Fibroblast of villous mesenchyme (primary cell): ENCODE measurements around the gene OR13G1. TPM values are rescaled to one million over a fixed set of nuclear protein-coding genes. Genes with fewer than 3 reads are reported as not detected.

Source experiments
- DNase-seq: peaks from one replicate; pipeline ENCODE4 v3.0.0-alpha.2; 2010; ENCODE audit warnings: low read depth
- H3K4me3 ChIP-seq: 2 replicates; pipeline ENCODE4 v1.5.1; 2011; ENCODE audit warnings: low read depth, mild to moderate bottlenecking, low read length
- CTCF ChIP-seq: IDR thresholded peaks from 2 replicates; pipeline ENCODE4 v1.5.1; 2012; ENCODE audit warnings: low read depth, mild to moderate bottlenecking, low read length; ENCODE audit not compliant: insufficient read depth
- total RNA-seq: library from RNA; depleted of rRNA; stranded (reverse); fragments of >200 nt; gene quantifications from 2 replicates; pipeline ENCODE4 v1.2.3, GENCODE V29; 2012

The OR13G1 gene
- total RNA-seq, 1 donor, result not detected

DNA sequence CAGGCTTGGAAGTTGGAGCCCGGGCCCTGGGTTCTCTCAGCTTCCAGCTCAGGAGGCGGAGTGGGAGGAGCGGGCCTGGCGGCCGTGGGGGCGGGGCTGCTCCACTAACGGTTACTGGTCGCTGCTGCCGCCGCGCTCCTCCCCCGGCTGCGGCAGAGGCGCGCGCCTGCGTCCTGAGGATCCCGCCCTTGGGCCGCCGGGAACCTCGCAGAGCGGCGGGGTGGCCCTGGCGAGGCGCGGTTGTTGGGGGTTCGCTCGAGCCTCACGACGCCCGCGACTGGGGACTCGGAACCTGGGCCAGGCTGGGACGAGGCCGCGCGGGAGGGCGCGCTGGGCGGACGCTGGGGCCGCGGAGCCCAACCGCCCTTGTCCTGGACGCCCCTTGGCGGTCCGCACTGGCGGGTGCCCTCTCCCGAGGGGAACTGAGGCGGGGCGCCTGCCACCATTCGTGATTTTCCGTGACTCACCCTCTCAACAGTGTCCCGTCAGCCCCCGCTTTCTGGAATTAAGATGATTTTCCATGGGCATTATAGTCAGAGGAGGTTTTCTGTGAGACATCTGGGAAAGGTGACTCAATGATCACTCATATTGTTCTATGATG, 40.1 kb downstream of the OR13G1 start:
- peak; percentile 10 for DNase-seq
- no peak for TF ChIP-seq CTCF
- H3K4me3 ChIP-seq, result peak overlapping the region; percentile 3

- no peak for DNase-seq
- H3K4me3 ChIP-seq, result no peak overlapping the region
- no peak for TF ChIP-seq CTCF
These were observed 40.8 kb downstream of the OR13G1 start for GRCh38 chr1:247638781-247639180.

- no peak for TF ChIP-seq CTCF
- no peak for DNase-seq
- H3K4me3 ChIP-seq, result no peak overlapping the region
These were observed 41.5 kb downstream of the OR13G1 start for GRCh38 chr1:247638011-247638410.

DNA sequence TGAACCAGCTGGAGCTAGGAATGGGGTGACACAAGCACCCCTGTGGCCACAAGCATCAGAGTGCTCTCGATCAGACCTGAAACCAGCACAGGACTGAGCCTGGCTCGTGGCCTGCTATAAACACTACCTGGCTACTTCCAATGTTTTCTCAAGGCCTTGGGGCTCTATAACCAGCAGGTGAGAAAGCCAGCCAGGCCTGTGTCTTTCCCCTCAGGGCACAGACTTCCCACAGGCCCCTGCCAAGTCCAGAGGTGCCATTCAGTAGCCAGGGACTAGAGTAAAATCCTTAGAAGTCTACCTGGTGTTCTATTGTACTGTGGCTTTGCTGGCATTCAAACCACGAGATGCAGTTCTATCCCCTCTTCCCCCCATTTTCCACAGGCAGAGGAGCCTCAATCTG, 51.6 kb downstream of the OR13G1 start:
- no peak for TF ChIP-seq CTCF
- DNase-seq, result no peak
- H3K4me3 ChIP-seq, result no peak overlapping the region

Other genes starting within 250 kb of the OR13G1 start
- gene OR2B11, start 221.6 kb downstream of the OR13G1 start, total RNA-seq, result not detected in 2 replicates
- gene OR2C3, start 143.3 kb downstream of the OR13G1 start, total RNA-seq, result not detected in 2 replicates
- gene GCSAML, start 130.6 kb downstream of the OR13G1 start, total RNA-seq, result not detected in 2 replicates
- not detected in 2 replicates for gene OR2G2, start 91.4 kb downstream of the OR13G1 start, total RNA-seq
- gene OR2G3, start 74.2 kb downstream of the OR13G1 start, total RNA-seq, result not detected in 2 replicates
- not detected in 2 replicates for gene OR6F1, start 36.9 kb upstream of the OR13G1 start, total RNA-seq
- gene OR14K1, start 58.9 kb upstream of the OR13G1 start, total RNA-seq, result not detected in 2 replicates
- not detected in 2 replicates for gene OR14A2, start 68.4 kb upstream of the OR13G1 start, total RNA-seq
- not detected in 2 replicates for gene OR1C1, start 80.8 kb upstream of the OR13G1 start, total RNA-seq
- gene OR14A16, start 144.4 kb upstream of the OR13G1 start, total RNA-seq, result not detected in 2 replicates
- not detected in 2 replicates for gene OR11L1, start 162.2 kb upstream of the OR13G1 start, total RNA-seq
- gene TRIM58, start 177.4 kb upstream of the OR13G1 start, total RNA-seq, result 0.97 and 3.5 TPM in 2 replicates
- 0.86 and 0.97 TPM in 2 replicates for gene OR2W3, start 215.8 kb upstream of the OR13G1 start, total RNA-seq
- not detected in 2 replicates for gene OR2T8, start 240.5 kb upstream of the OR13G1 start, total RNA-seq
- gene OR2AJ1, start 245.2 kb upstream of the OR13G1 start, total RNA-seq, result not detected in 2 replicates